GM21447 (cell line): ENCODE results near the gene LPO.

Experiments
- ATAC-seq: cut with Tn5 transposase; IDR thresholded peaks from one replicate; pipeline ENCODE4 v1.9.1; 2021; ENCODE audit not compliant: unreplicated experiment

LPO gene

DNA sequence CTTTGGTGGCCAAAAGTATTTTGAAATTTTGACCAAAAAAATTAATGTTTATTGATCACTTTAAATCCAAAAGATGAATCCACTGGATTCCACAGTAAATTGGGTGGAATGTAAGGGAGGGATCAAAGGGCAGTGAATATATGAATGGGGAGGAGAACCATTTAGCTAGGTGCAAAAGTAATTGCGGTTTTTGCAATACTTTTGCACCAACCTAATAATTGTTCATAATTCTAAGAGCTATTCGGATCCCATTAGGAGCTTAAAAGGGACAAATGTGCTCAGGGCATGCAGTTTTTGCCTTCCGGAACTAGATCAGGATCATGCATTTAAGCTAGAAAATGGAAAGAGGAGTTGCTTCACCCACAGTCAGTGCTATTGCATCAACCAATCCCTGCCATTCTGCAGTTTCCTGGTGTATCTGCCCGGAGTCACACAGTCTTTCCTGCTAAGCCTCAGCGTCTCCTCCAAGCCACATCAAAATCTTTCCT lies at the start of gene LPO:
TSS of gene LPO (plus strand) at position 438 of the 488 bp plus-strand sequence. CDS start 4,396 bp downstream, outside the sequence.
- ATAC-seq: no peak

DNA sequence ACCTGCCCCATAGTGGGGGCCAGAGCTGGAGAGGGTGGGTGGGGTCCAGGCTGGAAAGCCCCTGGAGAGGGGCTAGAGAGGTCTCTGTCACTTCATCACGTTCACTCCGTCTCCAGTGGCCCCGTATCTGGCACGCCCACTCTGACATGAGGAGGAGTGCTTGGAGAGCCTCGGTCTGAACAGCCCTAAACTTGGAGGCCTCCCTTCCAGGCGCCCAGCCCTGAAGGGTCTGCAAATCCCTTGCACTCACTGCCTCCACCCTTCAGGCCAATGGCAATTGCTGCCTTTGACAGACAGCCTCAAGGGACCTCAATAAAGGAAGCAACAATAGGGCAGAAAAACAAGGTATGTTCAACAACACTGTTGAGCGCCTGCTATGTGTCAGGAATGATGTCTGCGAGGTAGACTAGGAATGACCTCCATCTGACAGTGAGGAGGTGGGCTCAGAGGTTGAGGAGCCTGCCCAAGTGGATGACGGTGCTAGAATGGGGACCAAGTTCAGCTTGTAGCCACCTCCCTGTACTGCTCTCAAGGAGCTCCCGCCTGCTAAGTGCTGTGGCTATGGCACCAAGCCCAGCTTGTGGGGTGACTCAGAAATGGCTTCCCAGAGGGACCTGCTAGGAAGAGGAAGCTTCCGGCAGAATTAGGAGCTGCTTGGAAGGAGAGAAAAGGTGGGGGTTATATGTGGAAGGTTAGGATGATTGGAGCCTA lies 48.8 kb upstream of the LPO start:
- ATAC-seq: no peak

DNA sequence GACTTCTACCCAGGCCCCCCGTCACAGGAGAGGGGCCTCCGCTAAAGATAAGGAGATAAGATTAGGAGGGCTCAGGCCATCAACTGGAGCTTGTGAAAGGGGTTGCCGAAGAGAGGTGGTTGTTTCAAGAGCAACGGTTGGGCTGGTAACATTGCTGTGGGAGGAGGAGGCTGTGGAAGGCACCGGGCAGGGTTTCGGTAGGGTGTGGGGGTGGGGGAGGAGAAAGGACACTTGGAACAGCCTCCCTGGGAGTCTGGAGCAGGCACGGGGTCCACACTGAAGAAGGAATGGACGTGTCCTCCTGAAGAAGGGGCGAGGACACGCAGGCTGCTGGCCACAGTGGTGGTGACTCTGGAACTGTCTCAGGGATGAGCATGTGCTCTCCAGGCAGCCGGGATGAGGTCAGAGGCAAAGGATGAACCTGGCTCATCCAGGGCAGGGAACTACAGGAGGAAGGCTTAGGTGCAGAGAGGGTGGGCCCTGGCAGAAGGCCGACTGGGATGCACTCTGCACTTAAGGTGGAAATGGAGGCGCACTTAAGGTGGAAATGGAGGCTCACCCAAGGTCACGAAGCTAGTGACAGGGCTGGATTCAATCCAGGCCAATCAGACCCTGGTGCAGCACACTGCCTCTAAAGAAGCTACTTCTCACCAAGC lies 47.0 kb upstream of the LPO start:
- ATAC-seq: no peak

DNA sequence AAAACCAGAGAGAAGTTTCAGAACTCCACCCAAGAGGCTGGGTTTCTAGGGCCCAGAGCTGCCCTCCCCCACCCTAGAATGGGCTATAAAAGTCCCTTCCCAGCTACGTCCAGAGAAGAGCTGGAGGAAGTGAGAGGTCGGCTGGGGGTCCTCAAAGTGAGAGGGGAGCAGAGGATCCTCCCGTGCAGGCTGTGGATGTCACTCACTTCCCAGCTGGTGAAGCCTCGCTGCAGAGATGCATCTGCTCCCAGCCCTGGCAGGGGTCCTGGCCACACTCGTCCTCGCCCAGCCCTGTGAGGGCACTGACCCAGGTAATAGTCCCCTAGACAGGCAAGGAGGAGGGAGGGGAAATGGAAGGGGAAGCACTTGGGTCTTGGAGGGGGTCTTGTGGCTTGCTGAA lies 45.8 kb upstream of the LPO start, which contains the start of gene EPX:
TSS of gene EPX (plus strand) at position 115 of the 400 bp plus-strand sequence. CDS start at position 236, 121 bp downstream.
- ATAC-seq: no peak

DNA sequence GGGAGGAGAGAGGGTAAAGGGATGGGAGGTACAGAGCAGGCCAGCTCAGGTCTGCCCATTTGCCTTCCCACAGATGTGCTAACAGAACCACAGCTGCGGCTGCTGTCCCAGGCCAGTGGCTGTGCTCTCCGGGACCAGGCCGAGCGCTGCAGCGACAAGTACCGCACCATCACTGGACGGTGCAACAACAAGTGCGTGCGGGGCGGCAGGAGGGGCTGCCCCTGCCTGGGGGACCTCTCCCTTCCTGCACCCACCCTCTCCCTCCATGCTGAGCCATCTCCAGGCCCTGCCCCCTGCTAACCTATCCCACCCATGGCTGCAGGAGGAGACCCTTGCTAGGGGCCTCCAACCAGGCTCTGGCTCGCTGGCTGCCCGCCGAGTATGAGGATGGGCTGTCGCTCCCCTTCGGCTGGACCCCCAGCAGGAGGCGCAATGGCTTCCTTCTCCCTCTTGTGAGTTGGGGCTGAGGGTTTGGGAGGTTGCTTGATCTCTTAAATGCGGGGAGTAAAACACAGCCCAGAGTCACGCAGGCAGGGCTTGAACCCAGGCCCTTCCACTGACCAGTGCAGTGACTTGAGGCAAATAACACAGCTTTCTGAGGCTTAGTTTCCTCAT lies 44.6 kb upstream of the LPO start:
- no peak for ATAC-seq

DNA sequence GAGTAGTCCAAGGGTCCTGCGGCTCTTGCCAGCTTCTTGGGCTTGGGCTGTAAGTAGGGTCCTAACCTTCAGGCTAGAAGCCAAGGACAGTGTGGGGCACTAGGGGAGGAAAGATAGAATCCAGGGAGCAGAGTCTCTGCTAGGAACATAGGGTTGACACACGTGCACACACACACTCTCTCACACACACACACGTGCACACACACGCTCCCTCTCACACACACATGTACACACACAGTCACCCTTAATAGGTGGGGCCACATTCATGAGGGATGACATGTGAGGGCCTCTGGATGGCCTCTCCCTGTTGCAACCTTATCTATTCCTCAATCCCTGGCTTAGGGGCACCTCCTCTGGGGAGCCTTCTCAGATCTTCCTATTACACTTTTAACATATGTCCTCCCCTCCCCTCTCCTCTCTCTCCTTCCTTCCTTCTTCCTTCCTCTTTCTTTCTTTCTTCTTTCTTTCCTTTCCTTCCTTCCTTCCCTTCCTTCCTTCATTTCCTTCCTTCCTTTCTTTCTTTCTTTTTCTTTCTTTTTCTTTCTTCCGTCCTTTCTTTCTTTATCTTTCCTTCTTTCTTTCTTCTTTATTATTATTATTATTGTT lies 42.8 kb upstream of the LPO start:
- ATAC-seq: no peak

DNA sequence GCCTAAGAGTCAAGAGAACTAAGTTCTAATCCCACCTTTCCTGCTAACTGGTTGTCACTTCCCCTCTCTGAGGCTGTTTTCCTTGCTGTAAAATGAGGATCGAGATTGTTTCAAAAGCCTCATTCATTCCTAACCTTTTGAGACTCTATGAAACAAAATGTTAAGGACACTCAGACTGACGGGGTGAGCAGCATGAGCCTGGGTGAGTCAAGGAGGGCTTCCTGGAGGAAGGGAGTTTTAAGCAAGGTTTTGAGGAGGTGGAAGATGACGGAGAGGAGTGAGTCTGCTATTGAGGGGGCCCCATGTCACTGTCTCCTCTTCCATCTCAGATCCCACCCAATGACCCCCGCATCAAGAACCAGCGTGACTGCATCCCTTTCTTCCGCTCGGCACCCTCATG lies 41.8 kb upstream of the LPO start:
- ATAC-seq: no peak

DNA sequence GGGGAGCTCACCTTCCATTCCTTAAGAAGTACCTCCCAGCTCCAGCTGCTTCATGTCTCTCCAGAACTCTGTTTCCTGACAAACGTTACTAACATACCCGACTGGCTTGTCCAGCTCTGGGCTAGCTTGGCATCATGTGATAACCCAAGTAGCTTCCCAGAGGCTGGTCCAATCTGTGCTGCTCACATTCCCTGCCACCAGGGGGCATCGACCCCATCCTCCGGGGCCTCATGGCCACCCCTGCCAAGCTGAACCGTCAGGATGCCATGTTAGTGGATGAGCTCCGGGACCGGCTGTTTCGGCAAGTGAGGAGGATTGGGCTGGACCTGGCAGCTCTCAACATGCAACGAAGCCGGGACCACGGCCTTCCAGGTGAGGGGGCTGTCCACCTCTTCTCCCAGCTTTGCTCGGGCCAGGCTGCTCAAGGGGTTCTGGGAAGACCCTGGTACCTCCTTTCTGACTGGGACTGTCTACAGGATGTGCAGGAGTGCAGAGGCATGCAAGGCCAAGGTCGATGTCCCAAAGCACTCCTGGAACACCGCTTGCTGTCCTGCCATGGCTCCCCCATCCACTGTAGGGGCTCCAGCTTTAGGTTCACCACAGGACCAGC lies 38.3 kb upstream of the LPO start:
- no peak for ATAC-seq

DNA sequence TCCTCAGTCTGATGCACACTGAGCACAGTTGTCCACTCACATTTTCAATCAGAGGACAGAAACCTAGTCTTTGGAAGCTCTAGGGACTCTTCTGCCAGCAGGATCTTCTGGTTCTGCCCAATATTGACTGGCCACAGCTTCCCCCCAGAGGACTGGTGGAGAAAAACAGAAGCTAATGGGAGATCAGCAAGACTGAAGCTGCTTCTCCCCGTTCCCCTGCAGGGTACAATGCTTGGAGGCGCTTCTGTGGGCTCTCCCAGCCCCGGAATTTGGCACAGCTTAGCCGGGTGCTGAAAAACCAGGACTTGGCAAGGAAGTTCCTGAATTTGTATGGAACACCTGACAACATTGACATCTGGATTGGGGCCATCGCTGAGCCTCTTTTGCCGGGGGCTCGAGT lies 35.5 kb upstream of the LPO start:
- ATAC-seq: no peak

DNA sequence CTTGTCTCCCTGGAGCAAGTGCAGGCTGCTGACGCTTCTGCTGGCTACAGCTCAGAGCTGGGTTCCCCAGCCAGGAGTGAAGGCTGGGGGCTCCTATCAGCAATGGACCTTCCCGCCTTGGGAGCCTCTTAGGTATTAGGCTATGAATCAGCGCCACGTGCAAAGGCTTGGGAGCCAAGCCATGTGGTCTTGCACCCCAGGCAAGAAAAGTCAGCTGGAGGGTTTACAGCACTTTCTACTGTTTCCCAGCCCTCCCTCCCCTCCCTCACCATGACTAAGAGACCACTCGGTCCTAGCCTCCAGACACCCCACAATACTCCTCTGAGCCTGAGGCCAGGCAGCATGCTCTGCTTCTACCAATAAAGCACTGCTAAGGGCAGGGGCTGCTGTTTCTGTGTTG lies 33.6 kb upstream of the LPO start:
- ATAC-seq: no peak

DNA sequence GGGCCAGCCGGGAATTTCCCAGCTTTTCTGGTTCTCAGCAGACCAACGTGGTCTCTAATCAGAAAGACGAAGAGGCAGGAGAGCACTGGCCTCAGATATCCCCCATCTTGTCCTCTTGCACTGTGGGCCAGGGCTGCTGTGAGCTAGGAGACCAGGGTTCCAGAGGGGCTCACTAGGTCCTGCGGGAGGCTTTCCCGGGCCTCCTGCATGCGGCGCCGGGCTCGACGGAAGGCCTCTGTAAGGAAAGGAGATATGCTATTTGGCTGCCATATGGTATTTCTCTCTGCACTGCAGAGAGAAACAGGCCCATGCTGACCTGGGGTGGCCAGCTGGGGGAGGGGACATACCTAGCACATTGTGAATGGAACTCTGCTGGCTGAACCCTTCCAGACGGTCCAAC lies 32.4 kb upstream of the LPO start:
- no peak for ATAC-seq

DNA sequence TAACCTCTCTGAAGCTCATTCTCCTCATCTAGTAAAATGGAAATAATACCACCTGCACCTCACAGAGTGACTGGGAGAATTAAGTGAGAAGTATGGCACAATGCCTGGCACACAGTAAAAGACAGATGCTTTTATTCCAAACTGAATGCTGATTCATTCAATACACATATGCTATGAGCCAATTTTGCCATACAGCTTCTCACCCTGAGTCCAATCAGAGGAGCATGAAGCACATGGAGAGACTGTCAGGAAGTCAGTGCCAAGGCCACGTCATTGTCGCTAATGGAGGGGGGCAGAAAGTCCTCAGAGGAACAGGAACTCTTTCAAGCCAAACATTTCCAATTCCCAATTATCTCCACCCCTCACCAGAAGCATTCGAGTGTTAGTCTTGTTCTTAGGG lies 30.9 kb upstream of the LPO start:
- ATAC-seq: no peak

DNA sequence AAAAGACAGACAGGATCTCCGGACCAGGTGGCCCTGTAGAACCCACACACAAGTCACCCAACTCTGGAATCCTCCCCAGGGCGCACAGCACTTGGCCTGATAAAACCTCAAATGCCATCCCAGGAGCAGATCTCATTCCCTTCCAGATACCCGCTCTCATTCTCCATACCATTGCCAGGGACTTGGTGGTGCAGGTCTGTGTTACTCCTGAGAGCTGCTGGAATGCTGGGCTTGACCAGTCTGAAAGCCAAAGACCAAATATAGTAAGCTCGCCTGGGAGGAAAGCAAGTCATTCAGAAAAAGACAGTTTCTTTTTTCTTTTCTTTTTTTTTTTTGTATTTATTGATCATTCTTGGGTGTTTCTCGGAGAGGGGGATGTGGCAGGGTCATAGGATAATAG lies 30.0 kb upstream of the LPO start:
- no peak for ATAC-seq

DNA sequence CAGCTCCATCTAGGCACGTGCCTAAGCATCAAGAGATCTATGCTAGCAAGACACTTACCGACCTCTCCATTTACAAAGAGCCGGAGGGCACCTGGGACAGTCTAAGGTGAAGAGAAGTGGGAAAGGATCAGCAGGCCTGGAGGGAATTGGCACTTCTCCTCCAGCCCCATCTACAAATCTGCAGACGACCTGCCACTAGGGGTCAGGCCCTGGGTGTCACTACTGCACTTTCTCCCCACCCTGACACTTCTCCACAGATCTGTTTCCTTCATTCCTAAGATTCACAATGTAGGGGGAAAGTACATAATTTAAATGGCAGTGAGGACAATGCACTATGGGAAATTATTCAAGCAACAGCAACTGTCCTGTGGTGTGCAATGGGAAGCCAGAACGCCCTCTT lies 27.5 kb upstream of the LPO start:
- ATAC-seq: no peak

DNA sequence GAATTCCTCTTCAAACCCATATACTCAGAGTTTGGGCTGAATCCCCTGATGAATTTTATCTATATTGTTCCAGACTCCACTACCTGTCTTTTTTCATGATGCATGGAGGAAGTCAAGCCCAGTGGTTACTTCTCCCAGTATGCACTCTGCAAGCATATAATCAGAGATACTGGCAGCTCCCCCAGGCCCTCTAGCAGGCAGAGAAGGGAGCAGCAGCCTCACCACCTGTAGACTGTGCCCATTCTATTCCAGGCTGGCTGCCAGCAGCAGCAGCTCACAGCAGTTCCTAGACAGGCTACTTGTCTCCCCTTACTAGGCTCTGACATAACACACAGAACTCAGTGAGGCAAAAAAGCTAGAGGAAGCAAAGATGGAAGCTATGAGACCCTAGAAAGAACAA lies 22.7 kb upstream of the LPO start:
- ATAC-seq: no peak

DNA sequence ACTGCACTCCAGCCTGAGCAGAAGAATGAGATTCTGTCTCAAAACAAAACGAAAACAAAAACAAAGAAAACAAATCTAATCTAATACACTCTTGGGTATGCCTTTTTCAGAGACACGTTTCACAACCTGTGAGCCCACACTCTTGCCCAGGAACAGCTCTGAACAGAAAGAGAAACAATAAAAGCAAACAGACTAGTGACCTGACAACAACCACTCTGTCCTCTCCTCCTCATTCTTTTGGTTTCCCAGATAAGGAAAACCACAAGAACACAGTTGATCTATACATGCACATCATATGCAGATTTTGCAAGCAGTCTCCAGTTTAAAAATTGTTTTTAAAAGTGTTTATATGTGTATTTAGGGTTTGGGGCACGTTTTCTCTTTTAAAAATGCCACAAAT lies 20.6 kb upstream of the LPO start:
- no peak for ATAC-seq

DNA sequence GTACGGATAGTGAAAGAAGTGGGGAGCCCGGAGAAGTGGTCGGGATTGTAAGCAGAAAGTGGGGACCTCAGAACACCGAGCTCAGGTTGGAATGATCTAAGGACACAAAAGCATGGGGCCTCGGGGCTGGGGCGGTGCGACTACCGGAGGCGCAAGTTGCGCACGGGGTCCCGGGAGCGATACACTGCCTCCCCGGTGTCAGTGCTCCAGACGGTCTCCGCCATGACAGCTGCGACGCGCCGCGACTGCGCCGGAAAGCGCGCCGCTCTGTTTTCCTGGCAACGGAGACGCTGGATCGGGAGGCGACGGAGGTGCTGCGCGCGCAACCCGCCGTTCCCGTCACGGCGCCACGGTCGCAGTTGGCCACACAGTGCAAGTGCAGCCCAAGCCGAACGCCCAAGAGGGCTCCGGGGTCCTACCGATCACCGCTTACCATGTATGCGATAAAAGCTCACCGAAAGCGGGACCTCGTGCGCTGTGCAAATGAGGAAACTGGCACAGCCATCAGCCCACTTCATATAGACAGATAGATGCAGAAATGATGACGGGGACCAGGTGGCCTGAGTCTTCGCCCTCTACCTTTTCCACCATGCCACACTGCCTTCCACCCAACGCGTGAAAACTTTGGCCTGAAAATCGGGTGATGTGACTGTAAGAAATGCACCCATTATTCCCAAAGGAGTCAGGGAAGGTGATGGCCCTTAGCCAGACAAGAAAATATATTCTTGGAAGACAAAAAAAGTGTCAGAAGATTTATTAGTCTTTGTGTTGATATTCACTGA lies 19.2 kb upstream of the LPO start, which contains the start of gene MKS1:
TSS of gene MKS1 (minus strand) at position 249 of the 782 bp plus-strand sequence. CDS start at position 224, 25 bp downstream.
- ATAC-seq: peak; percentile 83

DNA sequence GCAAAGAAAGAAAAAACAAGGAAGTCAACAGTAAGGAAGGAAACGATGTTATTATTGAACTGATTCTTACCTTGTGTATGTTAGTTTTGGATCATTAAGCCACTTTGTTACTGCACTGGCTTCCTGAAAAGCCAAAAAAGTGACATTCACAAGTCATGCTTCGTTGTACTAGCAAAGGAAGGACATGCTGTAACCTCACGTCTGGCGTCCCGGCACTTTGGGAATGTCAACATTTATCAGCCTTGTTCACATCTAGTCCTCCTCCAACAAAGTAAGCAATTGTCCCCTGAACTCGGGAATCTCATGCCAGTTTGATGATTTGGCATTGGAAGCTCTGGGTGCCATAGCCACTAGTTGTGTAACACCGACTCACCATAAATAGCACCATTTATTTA lies 18.6 kb upstream of the LPO start:
- no peak for ATAC-seq

DNA sequence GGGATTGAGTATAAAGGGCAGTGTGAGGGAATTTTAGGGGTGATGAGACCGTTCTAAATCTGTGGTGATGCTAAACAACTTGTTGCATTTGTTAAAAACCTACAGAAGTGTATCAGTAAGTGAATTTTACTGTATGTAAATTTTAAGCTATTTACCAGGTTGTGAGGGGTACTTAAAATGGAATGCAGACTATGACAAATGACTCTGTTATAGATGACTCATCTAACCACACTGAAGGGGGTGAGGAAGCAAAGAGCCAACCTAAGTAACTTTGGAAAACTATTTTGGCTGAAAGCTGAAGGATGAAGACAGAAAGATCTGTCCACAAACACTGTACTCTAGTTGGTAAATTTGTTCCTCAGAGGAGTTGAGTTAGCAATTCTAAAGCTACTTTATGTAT lies 14.1 kb upstream of the LPO start:
- no peak for ATAC-seq

DNA sequence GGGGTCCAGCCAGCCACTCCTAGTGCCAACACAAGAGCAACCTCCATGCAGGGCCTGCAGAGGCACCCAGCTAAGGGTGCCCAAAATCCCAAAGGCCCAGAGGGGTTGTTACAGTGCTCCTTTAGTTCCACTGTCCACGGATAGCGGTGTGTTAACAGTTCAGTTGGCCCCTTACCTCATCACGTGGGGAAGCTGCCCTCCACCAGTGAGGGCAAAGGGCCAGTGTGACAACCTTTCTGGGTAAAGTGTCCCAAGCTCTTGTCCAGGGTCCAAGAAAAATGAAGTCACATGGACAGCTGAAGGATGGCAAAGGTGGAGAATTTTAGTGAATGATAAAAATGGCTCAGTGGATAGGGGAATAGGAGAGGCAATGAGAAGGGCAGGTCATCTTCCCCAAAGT lies 10.7 kb upstream of the LPO start:
- ATAC-seq: no peak
